ENCODE measurements around the gene ADAM19. TPM values are rescaled to one million over a fixed set of nuclear protein-coding genes. Genes with fewer than 3 reads are reported as not detected.
A peak's percentile ranks its signal among the peaks of the same experiment; 100 is the strongest.

The ADAM19 gene
- total RNA-seq, 1 experiment from 2014 or later: 45.6 TPM

GRCh38 chr5:157597277-157597676 lies 21.7 kb upstream of the ADAM19 start:
- DNase-seq (ENCODE audit: low read depth): no peak

GRCh38 chr5:157596487-157596886 lies 20.9 kb upstream of the ADAM19 start:
- peak; percentile 23 for DNase-seq (ENCODE audit: low read depth)

GRCh38 chr5:157594675-157595459 lies 19.3 kb upstream of the ADAM19 start:
- DNase-seq (ENCODE audit: low read depth): no peak

- no peak for DNase-seq (ENCODE audit: low read depth)
These were observed 18.7 kb upstream of the ADAM19 start for GRCh38 chr5:157594257-157594656.

- no peak for DNase-seq (ENCODE audit: low read depth)
These were observed 17.6 kb upstream of the ADAM19 start for GRCh38 chr5:157593052-157593757.

- no peak for DNase-seq (ENCODE audit: low read depth)
These were observed 17.0 kb upstream of the ADAM19 start for GRCh38 chr5:157592594-157592993.

- no peak for DNase-seq (ENCODE audit: low read depth)
These were observed 14.9 kb upstream of the ADAM19 start for GRCh38 chr5:157590478-157590877.

GRCh38 chr5:157584628-157585027 lies 9.1 kb upstream of the ADAM19 start:
- no peak for DNase-seq (ENCODE audit: low read depth)

- DNase-seq (ENCODE audit: low read depth): no peak
These were observed 7.4 kb upstream of the ADAM19 start for GRCh38 chr5:157582731-157583620.

GRCh38 chr5:157581901-157582300 lies 6.3 kb upstream of the ADAM19 start:
- DNase-seq (ENCODE audit: low read depth): no peak

GRCh38 chr5:157578079-157578780 lies 2.7 kb upstream of the ADAM19 start:
- no peak for DNase-seq (ENCODE audit: low read depth)

GRCh38 chr5:157576678-157577077 lies 1.1 kb upstream of the ADAM19 start:
- no peak for DNase-seq (ENCODE audit: low read depth)

- DNase-seq (ENCODE audit: low read depth): peak; percentile 55
These were observed 857 bp downstream of the ADAM19 start for GRCh38 chr5:157574456-157575380.

- peak; percentile 66 for DNase-seq (ENCODE audit: low read depth)
These were observed 4.2 kb downstream of the ADAM19 start for GRCh38 chr5:157571357-157571827.

- no peak for DNase-seq (ENCODE audit: low read depth)
These were observed 4.9 kb downstream of the ADAM19 start for GRCh38 chr5:157570531-157571200.

GRCh38 chr5:157568720-157569119 lies 6.9 kb downstream of the ADAM19 start:
- no peak for DNase-seq (ENCODE audit: low read depth)

- no peak for DNase-seq (ENCODE audit: low read depth)
These were observed 7.4 kb downstream of the ADAM19 start for GRCh38 chr5:157568222-157568621.

GRCh38 chr5:157566902-157567489 lies 8.6 kb downstream of the ADAM19 start:
- no peak for DNase-seq (ENCODE audit: low read depth)

All from HT1080 (cell line).